IMR-90 (cell line): ENCODE results near the gene UBN2. TPM values are rescaled to one million over a fixed set of nuclear protein-coding genes. Genes with fewer than 3 reads are reported as not detected.
"Not testable (repeated sequence)": the region's sequence is repeated elsewhere in the genome, so short reads cannot be mapped to it uniquely, and the experiment has no call there.

Experiments used
- ATAC-seq: fragments of 200-7000 bp; cut with Tn5 transposase; 2 replicates; pipeline ENCODE4 v1.9.1; 2020; ENCODE audit warnings: low read depth, mild to moderate bottlenecking, moderate library complexity
- BruUV-seq: library from RNA; stranded (reverse); fragments of 400-500 nt; replicated peaks from 2 replicates; lab custom pipeline; 2021; lab: Mats Ljungman, UMichigan
- CTCF ChIA-PET: fragments of 300-600 bp; formaldehyde crosslinking; extraction: SDS; loops from one replicate; lab custom pipeline; 2021; ENCODE audit warnings: antibody characterized with exemption; lab: Yijun Ruan, JAX
- POLR2A ChIA-PET: fragments of 300-600 bp; sonication (Branson Sonifier 250); formaldehyde crosslinking; loops from one replicate; lab custom pipeline; 2022; ENCODE audit warnings: antibody characterized with exemption; ENCODE audit not compliant: unreplicated experiment; lab: Charles Lee
- DNase-seq: peaks from one replicate; pipeline ENCODE4 v3.0.0; 2013
- H2AFZ ChIP-seq: replicated peaks from 2 replicates; pipeline ENCODE3; 2013; ENCODE audit warnings: low read length, mild to moderate bottlenecking; ENCODE audit not compliant: poor library complexity
- H2AK5ac ChIP-seq: 2 replicates; pipeline ENCODE4 v1.6.1; 2013; ENCODE audit warnings: low read depth, low read length, inconsistent platforms
- H2AK9ac ChIP-seq: replicated peaks from 2 replicates; pipeline ENCODE3; 2013; ENCODE audit warnings: mild to moderate bottlenecking, low read depth, low read length, moderate library complexity; ENCODE audit not compliant: poor library complexity
- H2BK120ac ChIP-seq: 2 replicates; pipeline ENCODE4 v1.6.1; 2013; ENCODE audit warnings: low read depth, low read length, inconsistent platforms
- H2BK15ac ChIP-seq: 3 replicates; pipeline ENCODE4 v1.6.1; 2013; ENCODE audit warnings: low read depth, low read length, inconsistent platforms
- H2BK20ac ChIP-seq: 2 replicates; pipeline ENCODE4 v1.6.1; 2013; ENCODE audit warnings: low read depth, mild to moderate bottlenecking, inconsistent platforms, low read length, moderate library complexity
- H2BK5ac ChIP-seq: 2 replicates; pipeline ENCODE4 v1.6.1; 2013; ENCODE audit warnings: mild to moderate bottlenecking, low read depth, low read length, inconsistent platforms; ENCODE audit not compliant: poor library complexity, severe bottlenecking
- H3K14ac ChIP-seq: replicated peaks from 2 replicates; pipeline ENCODE4 v1.6.1; 2013; ENCODE audit warnings: low read depth, low read length, inconsistent platforms
- H3K18ac ChIP-seq: 2 replicates; pipeline ENCODE4 v1.6.1; 2013; ENCODE audit warnings: low read depth, low read length, control low read depth
- H3K23ac ChIP-seq: 2 replicates; pipeline ENCODE4 v1.6.1; 2013; ENCODE audit warnings: low read depth, low read length, inconsistent platforms
- H3K27ac ChIP-seq: 2 replicates; pipeline ENCODE4 v1.5.1; 2013; ENCODE audit warnings: mild to moderate bottlenecking, control low read depth, low read length; ENCODE audit not compliant: insufficient read depth
- H3K27me3 ChIP-seq: 2 replicates; pipeline ENCODE4 v1.6.1; 2013; ENCODE audit warnings: low read length; ENCODE audit not compliant: control insufficient read depth, insufficient read depth
- H3K36me3 ChIP-seq: 2 replicates; pipeline ENCODE4 v1.6.1; 2013; ENCODE audit warnings: low read length, mixed read lengths; ENCODE audit not compliant: control insufficient read depth, insufficient read depth
- H3K4ac ChIP-seq: 2 replicates; pipeline ENCODE4 v1.6.1; 2013; ENCODE audit warnings: low read depth, low read length, inconsistent platforms
- H3K4me1 ChIP-seq: 2 replicates; pipeline ENCODE4 v1.6.1; 2013; ENCODE audit warnings: low read length, mixed read lengths; ENCODE audit not compliant: control insufficient read depth, insufficient read depth
- H3K4me2 ChIP-seq: 2 replicates; pipeline ENCODE4 v1.6.1; 2013; ENCODE audit warnings: low read depth, mild to moderate bottlenecking, control low read depth, low read length, moderate library complexity
- H3K4me3 ChIP-seq: 2 replicates; pipeline ENCODE4 v1.5.1; 2013; ENCODE audit warnings: low read depth, mild to moderate bottlenecking, control low read depth, low read length, moderate library complexity; ENCODE audit not compliant: insufficient read depth
- H3K56ac ChIP-seq: 2 replicates; pipeline ENCODE4 v1.6.1; 2013; ENCODE audit warnings: low read length, inconsistent platforms; ENCODE audit not compliant: insufficient read depth; ENCODE audit errors: extremely low read depth
- H3K79me1 ChIP-seq, 2 experiments: 2 replicates each; pipeline ENCODE4 v1.6.1; 2013; ENCODE audit warnings: low read length in 2 of 2, inconsistent platforms in 1 of 2, low read depth in 1 of 2
- H3K9ac ChIP-seq: 2 replicates; pipeline ENCODE4 v1.6.1; 2013; ENCODE audit warnings: low read depth, low read length, control low read depth
- H3K9me1 ChIP-seq: 2 replicates; pipeline ENCODE4 v1.6.1; 2013; ENCODE audit warnings: low read length, inconsistent platforms; ENCODE audit not compliant: insufficient read depth
- H3K9me3 ChIP-seq: 2 replicates; pipeline ENCODE4 v1.6.1; 2013; ENCODE audit warnings: low read length; ENCODE audit not compliant: control insufficient read depth, insufficient read depth
- H4K20me1 ChIP-seq: 2 replicates; pipeline ENCODE4 v1.6.1; 2013; ENCODE audit warnings: low read length, inconsistent platforms; ENCODE audit not compliant: insufficient read depth
- H4K5ac ChIP-seq: 2 replicates; pipeline ENCODE4 v1.6.1; 2013; ENCODE audit warnings: mild to moderate bottlenecking, low read depth, low read length, control low read depth
- H4K8ac ChIP-seq, 2 experiments: 2 replicates each; pipeline ENCODE4 v1.6.1; 2013; ENCODE audit warnings: low read depth in 2 of 2, low read length in 2 of 2, control low read depth in 1 of 2, inconsistent platforms in 1 of 2
- H4K91ac ChIP-seq: 2 replicates; pipeline ENCODE4 v1.6.1; 2013; ENCODE audit warnings: low read depth, low read length, inconsistent platforms; ENCODE audit not compliant: insufficient read depth
- ELK1 ChIP-seq: fragments of 150-350 bp; IDR thresholded peaks from 2 replicates; pipeline ENCODE4 v1.6.1; 2016; ENCODE audit warnings: low read depth, mild to moderate bottlenecking, low read length, moderate library complexity, borderline replicate concordance
- FOS ChIP-seq: fragments of 150-350 bp; IDR thresholded peaks from 2 replicates; pipeline ENCODE4 v1.6.1; 2016; ENCODE audit warnings: low read depth, low read length
- MXI1 ChIP-seq: IDR thresholded peaks from 2 replicates; pipeline ENCODE4 v1.6.1; 2012; ENCODE audit warnings: low read depth, mild to moderate bottlenecking, low read length, moderate library complexity, borderline replicate concordance
- USF2 ChIP-seq: fragments of 150-350 bp; IDR thresholded peaks from 2 replicates; pipeline ENCODE4 v1.6.1; 2017; ENCODE audit warnings: mild to moderate bottlenecking, antibody characterized with exemption, low read length, low read depth
- WGBS, 2 experiments: methylation state at CpG; one replicate each; pipeline versions ENCODE4 v1.1.5 to v1.1.7; 2013; ENCODE audit warnings: missing lambda C conversion rate in 2 of 2; ENCODE audit not compliant: insufficient read length in 1 of 2; ENCODE audit errors: extremely low coverage in 2 of 2; 5-methylcytosine and 5-hydroxymethylcytosine counted together
- dilution Hi-C: fragments of 300-500 bp; cut with HindIII; formaldehyde crosslinking; loops from one replicate; pipeline ENCODE4 v1.14.3; 2018; ENCODE audit warnings: low sequenced_read_pairs; ENCODE audit not compliant: unreplicated experiment
- in situ Hi-C: fragments of 300-500 bp; cut with MboI; formaldehyde crosslinking; loops from 3 replicates; pipeline ENCODE4 v1.14.3; 2019; ENCODE audit warnings: low sequenced_read_pairs, inconsistent platforms, mixed read lengths
- intact Hi-C: fragments of 100-400 bp; cut with micrococcal nuclease; formaldehyde crosslinking; loops from 2 replicates; pipeline ENCODE4 v1.10.0; 2022
- polyA plus RNA-seq, 3 experiments: library from polyadenylated mRNA; depleted of rRNA; stranded (reverse); fragments of >200 nt; gene quantifications; 2 replicates each; pipeline ENCODE4 v1.2.3, GENCODE V29; 2012; ENCODE audit warnings: low replicate concordance in 1 of 3
- total RNA-seq: library from RNA; depleted of rRNA; stranded (reverse); fragments of >200 nt; gene quantifications from 2 replicates; pipeline ENCODE4 v1.2.3, GENCODE V29; 2012

Gene UBN2
- total and polyA plus RNA-seq, 2 of the 4 experiments (the other 2 are of a cell fraction) = 1.6 to 2.3 TPM

- Histone ChIP-seq H2AFZ (no peak overlapping the region), H3K14ac (no peak overlapping the region), H4K20me1 (no peaks in the 10 kb centered on the region), H2BK120ac (no peak overlapping the region), H4K8ac (no peak overlapping the region), H3K4me1 (no peaks in the 10 kb centered on the region), H3K4me2 (no peak overlapping the region), H3K56ac (no peak overlapping the region), H3K4me3 (no peak overlapping the region), H3K9ac (no peak overlapping the region), H2BK15ac (no peak overlapping the region), H3K27ac (no peak overlapping the region), H2BK20ac (no peak overlapping the region), H3K18ac (no peak overlapping the region), H4K91ac (no peak overlapping the region), H3K36me3 (no peaks in the 10 kb centered on the region), H3K27me3 (no peaks in the 10 kb centered on the region), H3K9me1 (no peaks in the 10 kb centered on the region), H2AK5ac (no peak overlapping the region), H3K4ac (no peak overlapping the region), H2BK5ac (no peak overlapping the region), H4K5ac (no peak overlapping the region), H2AK9ac (no peak overlapping the region), H3K23ac (no peak overlapping the region), H3K9me3 (no peaks in the 10 kb centered on the region), H3K79me1 (no peaks in the 10 kb centered on the region)
- no CpG with 5 or more reads among the region's 2 CpGs for WGBS, 2 experiments
- intact Hi-C loops = no loop called here
- ATAC-seq = no peak
- dilution Hi-C loops = no loop called here
- POLR2A ChIA-PET = no interaction called here
- DNase-seq = no peak
- in situ Hi-C loops = no loop called here
- TF ChIP-seq USF2 (no peak), FOS (no peak), ELK1 (no peak), MXI1 (no peak)
- BruUV-seq = no TSS peak
- CTCF ChIA-PET = no interaction called here
Measured at GRCh38 chr7:139212133-139212532, 18.9 kb upstream of the UBN2 start.

GRCh38 chr7:139213489-139213888, 17.5 kb upstream of the UBN2 start:
- H3K9me3 ChIP-seq = not testable (repeated sequence)

More at GRCh38 chr7:139213489-139213888, 17.5 kb upstream of the UBN2 start:
- H2BK15ac ChIP-seq, H2BK120ac ChIP-seq, H3K36me3 ChIP-seq, H3K56ac ChIP-seq, H2AFZ ChIP-seq, H3K79me1 ChIP-seq, H4K20me1 ChIP-seq, H3K23ac ChIP-seq, H3K4me2 ChIP-seq, in situ Hi-C loops, intact Hi-C loops, DNase-seq, POLR2A ChIA-PET, H3K9ac ChIP-seq, ATAC-seq, H4K8ac ChIP-seq, H2AK5ac ChIP-seq, H3K4ac ChIP-seq, H3K9me1 ChIP-seq, H2AK9ac ChIP-seq, H3K4me3 ChIP-seq, H3K27me3 ChIP-seq, H3K18ac ChIP-seq, H4K91ac ChIP-seq, H3K14ac ChIP-seq, BruUV-seq, dilution Hi-C loops, H2BK5ac ChIP-seq, H2BK20ac ChIP-seq, H4K5ac ChIP-seq, H3K4me1 ChIP-seq, CTCF ChIA-PET, H3K27ac ChIP-seq: not testable (repeated sequence)
- WGBS, 2 experiments = no CpG with 5 or more reads among the region's 6 CpGs
